RWPE1 (cell line): ENCODE results near the gene TNFRSF6B.

Source experiments
- CTCF ChIA-PET: fragments of 350-600 bp; sonication (Branson Sonifier 250); formaldehyde crosslinking; extraction: SDS; loops from one replicate; lab custom pipeline; 2021; lab: Yijun Ruan, JAX
- POLR2A ChIA-PET: fragments of 400-600 bp; formaldehyde crosslinking; extraction: SDS; loops from one replicate; lab custom pipeline; 2020; ENCODE audit warnings: antibody characterized with exemption; ENCODE audit not compliant: low non-redundant PET; lab: Yijun Ruan, JAX
- DNase-seq: peaks from one replicate; pipeline ENCODE4 v3.0.0; 2012; ENCODE audit warnings: low spot score
- H3K27ac ChIP-seq: fragments of 450-650 bp; 2 replicates; pipeline ENCODE4 v1.5.1; 2017
- CTCF ChIP-seq: fragments of 450-650 bp; conservative IDR thresholded peaks from 2 replicates; pipeline ENCODE4 v1.5.1; 2017; ENCODE audit warnings: low read depth, mild to moderate bottlenecking

TNFRSF6B gene

GRCh38 chr20:63653041-63653973 is 43.1 kb upstream of the TNFRSF6B start, which contains the start of gene STMN3:
Gene STMN3, minus strand, starts transcription at chr20:63653424. Its CDS starts 79 bp downstream, at chr20:63653345.
- peak within 1 kb of the TSS; percentile 89 for H3K27ac ChIP-seq
- no peak for TF ChIP-seq CTCF
- DNase-seq = peak; percentile 89
- POLR2A ChIA-PET = no interaction called here
- CTCF ChIA-PET = interaction anchor here (0.5 to 0.6 kb wide), 2 partner anchors 115 to 455 kb away, joined by 4 to 5 read pairs; no protein-coding TSS in a partner anchor

- no peak for DNase-seq
- CTCF ChIA-PET = no interaction called here
- TF ChIP-seq CTCF = no peak
- peak overlapping the region; percentile 89 for H3K27ac ChIP-seq
- POLR2A ChIA-PET = no interaction called here
Observed at GRCh38 chr20:63653974-63654668, 42.3 kb upstream of the TNFRSF6B start.

GRCh38 chr20:63655249-63655648 is 41.2 kb upstream of the TNFRSF6B start:
- POLR2A ChIA-PET = no interaction called here
- DNase-seq = no peak
- no peak for TF ChIP-seq CTCF
- peak overlapping the region; percentile 89 for H3K27ac ChIP-seq
- CTCF ChIA-PET = no interaction called here

GRCh38 chr20:63656451-63656850 is 40.0 kb upstream of the TNFRSF6B start:
- no peak for DNase-seq
- TF ChIP-seq CTCF = no peak
- POLR2A ChIA-PET = interaction anchor here (0.7 kb wide), 1 partner anchor 87 kb away, joined by 3 read pairs; no protein-coding TSS in a partner anchor
- CTCF ChIA-PET = no interaction called here
- H3K27ac ChIP-seq = peak overlapping the region; percentile 89

GRCh38 chr20:63657260-63657936 is 39.1 kb upstream of the TNFRSF6B start:
- no peak for TF ChIP-seq CTCF
- ChIA-PET POLR2A (interaction anchor here (0.5 to 1.2 kb wide), 4 partner anchors 9 to 89 kb away, joined by 3 to 7 read pairs (median 5); partner anchors contain the start of gene GMEB2), CTCF (interaction anchor here (0.6 to 1.7 kb wide), 3 partner anchors 15 to 166 kb away, joined by 4 to 8 read pairs (median 4); partner anchors contain the start of gene PTK6)
- no peak for DNase-seq
- peak overlapping the region; percentile 89 for H3K27ac ChIP-seq
